IMR-90 (cell line): ENCODE results near the gene IL1A.

Experiments
- POLR2A ChIP-seq: IDR thresholded peaks from 2 replicates; pipeline ENCODE4 v1.6.1; 2012; ENCODE audit warnings: mild to moderate bottlenecking, low read depth, low read length
- SMC3 ChIP-seq: fragments of 150-350 bp; IDR thresholded peaks from 2 replicates; pipeline ENCODE4 v1.6.1; 2016; ENCODE audit warnings: low read depth, mild to moderate bottlenecking, antibody characterized with exemption, low read length, moderate library complexity
- TF ChIP-seq, protein P1 (sequence below): conservative IDR thresholded peaks from 2 replicates; pipeline ENCODE4 v1.5.1; 2012; ENCODE audit warnings: mild to moderate bottlenecking, low read depth, low read length, improper control_type of control experiment

DNA sequence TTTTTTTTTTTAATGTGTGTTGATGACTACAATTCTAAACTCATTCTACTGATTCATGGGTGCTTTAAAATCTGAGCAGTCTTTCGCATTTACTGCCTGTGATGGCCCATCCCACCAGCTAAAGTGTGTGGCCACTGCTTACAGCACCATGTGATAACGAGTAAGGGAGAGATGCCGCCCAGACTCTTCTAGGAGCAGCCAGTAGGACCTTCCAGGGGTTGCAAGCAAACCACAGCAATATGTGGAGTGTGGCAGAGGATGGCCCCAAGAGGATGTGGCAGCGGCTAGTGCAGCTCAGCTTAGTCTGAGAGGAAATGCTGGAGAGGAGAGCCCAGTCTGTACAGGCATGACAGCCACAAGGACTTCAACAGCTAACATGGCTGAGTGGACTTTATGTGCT lies 37.4 kb upstream of the IL1A start:
- no peak for TF ChIP-seq POLR2A
- no peak for TF ChIP-seq SMC3
- TF ChIP-seq, protein P1, sequence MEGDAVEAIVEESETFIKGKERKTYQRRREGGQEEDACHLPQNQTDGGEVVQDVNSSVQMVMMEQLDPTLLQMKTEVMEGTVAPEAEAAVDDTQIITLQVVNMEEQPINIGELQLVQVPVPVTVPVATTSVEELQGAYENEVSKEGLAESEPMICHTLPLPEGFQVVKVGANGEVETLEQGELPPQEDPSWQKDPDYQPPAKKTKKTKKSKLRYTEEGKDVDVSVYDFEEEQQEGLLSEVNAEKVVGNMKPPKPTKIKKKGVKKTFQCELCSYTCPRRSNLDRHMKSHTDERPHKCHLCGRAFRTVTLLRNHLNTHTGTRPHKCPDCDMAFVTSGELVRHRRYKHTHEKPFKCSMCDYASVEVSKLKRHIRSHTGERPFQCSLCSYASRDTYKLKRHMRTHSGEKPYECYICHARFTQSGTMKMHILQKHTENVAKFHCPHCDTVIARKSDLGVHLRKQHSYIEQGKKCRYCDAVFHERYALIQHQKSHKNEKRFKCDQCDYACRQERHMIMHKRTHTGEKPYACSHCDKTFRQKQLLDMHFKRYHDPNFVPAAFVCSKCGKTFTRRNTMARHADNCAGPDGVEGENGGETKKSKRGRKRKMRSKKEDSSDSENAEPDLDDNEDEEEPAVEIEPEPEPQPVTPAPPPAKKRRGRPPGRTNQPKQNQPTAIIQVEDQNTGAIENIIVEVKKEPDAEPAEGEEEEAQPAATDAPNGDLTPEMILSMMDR, result no peak
